H1 (cell line): ENCODE measurements around the gene BTBD9. TPM values are rescaled to one million over a fixed set of nuclear protein-coding genes. Genes with fewer than 3 reads are reported as not detected.

ENCODE experiments used
- CTBP2 ChIP-seq: IDR thresholded peaks from 2 replicates; pipeline ENCODE4 v1.7.0; 2011; ENCODE audit warnings: borderline replicate concordance, mild to moderate bottlenecking, moderate library complexity, mixed read lengths, low read length; ENCODE audit not compliant: insufficient read depth, insufficient read length
- SIN3A ChIP-seq, 2 experiments: IDR thresholded peaks in 1 of 2; conservative IDR thresholded peaks in 1 of 2; 2 replicates each; pipeline ENCODE4 v1.6.1; 2011 to 2012; ENCODE audit warnings: low read length in 2 of 2, improper control_type of control experiment in 1 of 2, low read depth in 1 of 2, mild to moderate bottlenecking in 1 of 2
- YY1 ChIP-seq: IDR thresholded peaks from 2 replicates; pipeline ENCODE4 v1.6.1; 2011; ENCODE audit warnings: low read depth, mild to moderate bottlenecking, low read length
- polyA plus RNA-seq, 7 experiments: library from polyadenylated mRNA; depleted of rRNA in 3 of 7; stranded (reverse) in 5 of 7; unstranded in 2 of 7; fragments of >200 nt in 5 of 7; fragments of 200-250 nt in 2 of 7; gene quantifications; 1 replicate in 5 of 7; 2 replicates in 1 of 7; 4 replicates in 1 of 7; pipeline versions ENCODE4 v1.2.1 to v1.2.3, GENCODE V29; 2011 to 2013; ENCODE audit warnings: missing spikeins in 2 of 7, mixed read lengths in 2 of 7
- total RNA-seq: library from RNA; stranded (reverse); fragmentation: NEBNext Ultra II Directional; extraction: Animal tissue kit (Norgen Biotek cat#: 25700); gene quantifications from 2 replicates; pipeline ENCODE4 v1.2.1, GENCODE V29; 2021
- TF ChIP-seq, protein P1 (sequence below): IDR thresholded peaks from 2 replicates; pipeline ENCODE4 v1.6.1; 2012; ENCODE audit warnings: low read length, inconsistent platforms

Gene BTBD9
- total and polyA plus RNA-seq, 2 of the 8 experiments (the other 6 are each of a cell fraction or from before 2014, with no cell fraction given), result 0.92 to 4.1 TPM

DNA sequence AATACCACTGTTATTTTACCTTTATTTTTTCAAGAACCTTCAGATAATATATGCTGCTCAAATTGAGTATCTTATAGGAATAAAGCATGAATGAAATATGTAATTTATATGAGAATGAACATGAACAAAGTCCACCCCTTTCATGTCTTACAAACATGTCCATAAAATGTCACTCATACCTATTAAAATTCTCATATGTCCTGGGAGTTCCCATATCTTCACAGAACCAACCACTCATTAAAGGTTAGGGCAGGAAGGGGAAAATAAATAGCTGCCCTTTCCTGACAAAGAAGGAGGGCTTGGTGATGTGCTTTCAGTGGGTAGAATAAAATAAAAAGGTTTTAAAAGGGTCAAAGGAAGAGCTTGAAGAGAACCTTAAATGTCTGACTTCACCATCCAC lies 125.3 kb downstream of the BTBD9 start (continued):
- TF ChIP-seq SIN3A (conservative IDR thresholded peaks at IDR 0.05 in 1 of 2, IDR thresholded peaks at IDR 0.05 in 1 of 2; ENCODE audit: low read depth in 1 of 2, low read length in 2 of 2) (no peak), YY1 (no peak), CTBP2 (no peak)
- TF ChIP-seq, protein P1, sequence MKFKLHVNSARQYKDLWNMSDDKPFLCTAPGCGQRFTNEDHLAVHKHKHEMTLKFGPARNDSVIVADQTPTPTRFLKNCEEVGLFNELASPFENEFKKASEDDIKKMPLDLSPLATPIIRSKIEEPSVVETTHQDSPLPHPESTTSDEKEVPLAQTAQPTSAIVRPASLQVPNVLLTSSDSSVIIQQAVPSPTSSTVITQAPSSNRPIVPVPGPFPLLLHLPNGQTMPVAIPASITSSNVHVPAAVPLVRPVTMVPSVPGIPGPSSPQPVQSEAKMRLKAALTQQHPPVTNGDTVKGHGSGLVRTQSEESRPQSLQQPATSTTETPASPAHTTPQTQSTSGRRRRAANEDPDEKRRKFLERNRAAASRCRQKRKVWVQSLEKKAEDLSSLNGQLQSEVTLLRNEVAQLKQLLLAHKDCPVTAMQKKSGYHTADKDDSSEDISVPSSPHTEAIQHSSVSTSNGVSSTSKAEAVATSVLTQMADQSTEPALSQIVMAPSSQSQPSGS, result no peak
